Astrocyte of the cerebellum (primary cell): ENCODE measurements around the gene DEFB124.
"Not testable (repeated sequence)": the region's sequence is repeated elsewhere in the genome, so short reads cannot be mapped to it uniquely, and the experiment has no call there.

ENCODE experiments used
- DNase-seq: peaks from one replicate; pipeline ENCODE4 v3.0.0-alpha.2; 2011; ENCODE audit warnings: low read depth
- H3K4me3 ChIP-seq: 2 replicates; pipeline ENCODE4 v1.5.1; 2011; ENCODE audit warnings: mild to moderate bottlenecking, low read depth, low read length, moderate library complexity
- CTCF ChIP-seq: IDR thresholded peaks from 2 replicates; pipeline ENCODE4 v1.5.1; 2012; ENCODE audit warnings: low read length, low read depth, moderate library complexity, mild to moderate bottlenecking; ENCODE audit errors: missing control alignments
- in situ Hi-C: cut with HindIII; loops from 2 replicates; pipeline ENCODE4 v1.10.0; 2017; ENCODE audit warnings: low sequenced_read_pairs

Gene DEFB124

GRCh38 chr20:31515775-31516107 is 40.8 kb upstream of the DEFB124 start:
- in situ Hi-C loops = no loop called here
- TF ChIP-seq CTCF = no peak

DNA sequence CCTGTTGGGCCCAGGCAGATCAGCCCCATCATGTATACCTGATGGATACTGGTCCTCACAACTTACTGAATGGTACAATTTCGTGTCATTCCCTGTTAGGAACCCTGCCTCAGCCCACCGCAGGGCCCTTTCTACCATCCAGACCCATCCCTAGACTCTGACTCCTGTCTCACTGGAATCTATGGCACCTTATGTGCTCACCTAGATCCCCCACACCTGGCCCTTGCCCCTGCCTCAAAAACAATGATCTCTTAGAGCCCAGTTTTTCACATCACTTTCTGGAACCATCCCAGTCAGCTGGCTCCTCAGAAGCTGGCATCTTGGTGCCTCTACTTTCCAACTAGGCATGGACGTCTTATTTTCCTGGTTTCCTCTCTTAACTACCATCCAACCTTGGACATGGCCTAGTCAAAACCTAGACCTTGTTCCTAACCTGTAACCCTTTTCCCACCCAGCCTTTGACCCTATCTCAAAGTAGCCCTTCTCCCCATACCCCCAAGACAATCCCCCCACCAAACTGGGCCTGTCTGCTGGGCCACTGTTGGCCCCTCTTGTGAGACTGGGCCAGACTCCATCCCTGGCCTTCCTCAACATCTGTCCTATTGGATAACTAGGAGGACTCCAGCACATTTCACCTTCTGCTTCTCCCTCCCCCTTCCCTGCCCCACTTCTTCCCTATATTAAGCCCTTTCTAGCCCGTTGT is 40.3 kb upstream of the DEFB124 start:
- no peak for TF ChIP-seq CTCF
- in situ Hi-C loops = no loop called here
- DNase-seq = no peak
- peak overlapping the region; percentile 96 for H3K4me3 ChIP-seq

More at GRCh38 chr20:31515775-31516107, 40.8 kb upstream of the DEFB124 start:
- peak overlapping the region; percentile 96 for H3K4me3 ChIP-seq
- no peak for DNase-seq

- TF ChIP-seq CTCF = peak; percentile 95
- in situ Hi-C loops = no loop called here
- H3K4me3 ChIP-seq = peak within 1 kb of the TSS; percentile 96
- peak; percentile 85 for DNase-seq
Observed at GRCh38 chr20:31514154-31515071, 39.5 kb upstream of the DEFB124 start, which contains the start of gene HM13. TSS of gene HM13 (plus strand) at chr20:31514442. CDS start at chr20:31514552, 110 bp downstream.

DNA sequence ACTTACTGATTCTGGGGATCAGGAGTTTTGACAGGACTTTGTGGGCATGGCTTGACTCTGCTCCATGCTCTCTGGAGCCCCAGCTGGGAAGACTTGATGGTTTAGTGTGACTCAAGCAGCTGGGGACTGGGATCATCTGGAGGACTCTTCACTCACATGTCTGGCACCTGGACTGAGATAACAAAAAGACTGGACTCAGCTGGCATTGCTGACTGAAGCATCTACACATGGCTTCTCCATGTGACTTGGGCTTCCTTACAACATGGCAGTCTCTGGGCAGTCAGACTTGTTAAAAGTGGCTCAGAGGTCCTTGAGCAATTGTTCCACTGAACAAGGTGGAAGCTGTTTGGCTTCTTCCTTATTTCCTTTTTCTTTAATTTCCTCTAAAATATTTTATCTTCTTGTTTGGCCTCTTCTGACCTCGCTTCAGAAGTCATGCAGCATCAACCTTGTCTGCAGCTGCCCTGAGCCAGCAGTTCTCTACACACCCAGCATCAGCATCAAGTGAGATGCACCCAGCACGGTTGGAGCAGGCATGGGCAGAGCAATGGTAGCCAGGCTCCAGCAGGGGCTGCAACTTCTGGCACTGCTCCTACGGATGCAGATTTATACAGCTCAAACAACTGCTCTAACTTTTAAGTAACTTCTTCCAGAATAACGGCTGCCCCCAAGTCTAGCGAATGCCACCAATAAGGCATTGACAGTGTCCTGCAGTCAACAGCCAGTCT is 33.8 kb upstream of the DEFB124 start:
- no peak for TF ChIP-seq CTCF
- H3K4me3 ChIP-seq = no peak overlapping the region
- in situ Hi-C loops = no loop called here
- DNase-seq = no peak

DNA sequence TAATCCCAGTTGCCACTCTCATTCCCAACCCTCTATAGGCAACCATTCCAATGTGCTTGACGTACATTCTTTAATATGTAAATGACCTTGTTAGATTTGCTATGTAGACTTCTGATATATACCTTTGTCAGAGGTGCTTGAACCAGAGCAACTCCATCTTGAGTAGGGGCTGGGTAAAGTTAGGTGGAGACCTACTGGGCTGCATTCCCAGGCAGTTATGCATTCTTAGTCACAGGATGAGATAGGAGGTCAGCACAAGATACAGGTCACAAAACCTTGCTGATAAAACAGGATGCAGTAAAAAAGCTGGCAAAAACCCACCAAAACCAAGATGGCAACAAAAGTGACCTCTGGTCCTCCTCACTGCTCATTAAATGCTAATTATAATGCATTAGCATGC is 31.0 kb upstream of the DEFB124 start:
- DNase-seq = no peak
- in situ Hi-C loops = no loop called here
- H3K4me3 ChIP-seq = no peak overlapping the region
- no peak for TF ChIP-seq CTCF

GRCh38 chr20:31502884-31503673 is 28.2 kb upstream of the DEFB124 start:
- TF ChIP-seq CTCF = peak; percentile 83
- DNase-seq = peak; percentile 38
- H3K4me3 ChIP-seq, in situ Hi-C loops: not testable (repeated sequence)
